OCI-M2 (cell line): ENCODE measurements around the gene SHISA4.
"Not testable (repeated sequence)": the region's sequence is repeated elsewhere in the genome, so short reads cannot be mapped to it uniquely, and the experiment has no call there.

Experiments
- DNase-seq: peaks from one replicate; lab custom pipeline; 2025; ENCODE audit not compliant: unreplicated experiment; lab: John Stamatoyannopoulos, UW

Gene SHISA4

DNA sequence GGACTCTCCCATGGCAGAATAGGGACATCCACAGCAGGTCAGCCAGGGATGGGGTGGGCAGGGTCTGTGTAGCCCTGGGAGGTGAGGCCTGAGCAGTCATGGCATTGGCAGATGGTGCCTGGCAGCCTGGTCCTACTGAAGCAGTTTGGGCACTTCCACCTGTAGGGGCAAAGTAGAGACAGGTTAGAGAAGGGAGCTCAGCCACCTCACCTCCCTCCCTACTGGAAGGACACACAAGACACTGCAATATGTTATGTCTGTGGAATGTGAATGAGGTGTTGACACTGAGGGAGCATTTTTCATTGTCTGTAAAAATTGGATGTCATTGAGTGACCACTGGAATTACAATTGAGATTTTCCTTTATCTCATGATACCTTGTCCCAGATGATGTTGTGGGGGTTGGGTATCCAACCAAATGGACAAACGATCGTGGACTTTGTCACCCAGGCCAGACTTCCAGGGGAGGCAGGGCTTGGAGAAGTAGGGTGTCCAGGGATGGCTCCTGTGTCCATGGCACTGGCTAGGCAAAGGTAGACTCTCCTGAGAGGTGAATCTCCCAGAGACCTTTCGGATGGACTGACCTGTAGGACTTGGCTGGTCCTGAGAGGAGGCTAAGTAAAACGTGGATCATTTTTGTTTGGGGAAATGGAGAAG lies 9.7 kb downstream of the SHISA4 start:
- DNase-seq, result no peak

DNA sequence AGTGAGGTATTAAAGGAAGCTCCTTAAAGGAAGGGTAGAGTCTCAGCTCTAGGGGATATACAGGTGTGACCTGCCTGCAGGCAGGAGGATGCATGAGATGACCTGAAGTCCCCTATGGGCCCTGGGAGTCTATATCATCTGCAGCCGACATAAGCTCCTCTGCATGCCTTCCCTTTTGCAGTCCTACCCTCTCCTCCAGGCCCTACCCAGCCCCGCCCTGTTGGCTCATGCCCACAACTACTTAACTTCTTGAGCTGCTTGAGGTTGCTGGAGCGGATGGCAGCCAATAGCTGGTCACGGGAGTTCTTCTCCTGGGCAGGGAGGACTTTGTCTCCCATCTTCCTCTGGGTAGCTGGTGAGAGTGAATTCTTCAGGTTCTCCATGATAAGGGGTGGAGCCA lies 10.3 kb downstream of the SHISA4 start:
- DNase-seq, result no peak

DNA sequence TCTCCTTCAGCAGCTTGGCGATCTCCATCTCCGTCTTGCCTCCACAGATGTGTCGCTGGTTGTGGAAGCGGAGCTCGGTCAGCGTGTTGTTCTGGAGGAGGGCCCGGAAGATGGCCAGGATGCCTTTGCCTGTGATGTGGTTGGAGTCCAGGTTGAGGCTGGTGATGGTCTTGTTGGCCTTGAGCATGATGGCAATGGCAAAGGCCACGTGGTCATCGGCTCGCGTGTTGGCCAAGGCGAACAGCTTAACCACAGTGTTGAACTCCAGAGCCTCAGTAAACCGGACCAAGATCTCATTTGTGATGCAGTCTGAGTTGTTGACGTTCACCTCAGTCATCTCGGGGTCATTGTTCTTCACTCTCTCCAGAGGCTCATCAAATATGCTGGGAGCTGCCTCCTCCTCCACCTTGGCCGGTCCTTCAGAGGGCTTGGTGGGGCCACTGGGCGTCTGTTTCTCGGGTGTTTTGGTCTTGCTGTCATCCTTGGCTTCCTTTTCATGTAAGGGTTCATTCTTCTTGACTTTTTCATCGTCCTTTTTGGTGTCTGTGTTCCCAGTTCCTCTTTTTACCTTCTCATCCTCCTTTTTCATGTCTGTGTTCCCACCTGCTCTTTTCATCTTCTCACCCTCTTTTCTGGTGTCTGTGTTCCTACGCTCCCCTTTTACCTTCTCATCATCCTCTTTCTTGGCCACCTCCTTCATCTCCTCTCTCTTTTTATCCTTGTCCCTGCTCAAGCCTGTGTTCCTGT lies 11.2 kb downstream of the SHISA4 start:
- DNase-seq, result no peak

DNA sequence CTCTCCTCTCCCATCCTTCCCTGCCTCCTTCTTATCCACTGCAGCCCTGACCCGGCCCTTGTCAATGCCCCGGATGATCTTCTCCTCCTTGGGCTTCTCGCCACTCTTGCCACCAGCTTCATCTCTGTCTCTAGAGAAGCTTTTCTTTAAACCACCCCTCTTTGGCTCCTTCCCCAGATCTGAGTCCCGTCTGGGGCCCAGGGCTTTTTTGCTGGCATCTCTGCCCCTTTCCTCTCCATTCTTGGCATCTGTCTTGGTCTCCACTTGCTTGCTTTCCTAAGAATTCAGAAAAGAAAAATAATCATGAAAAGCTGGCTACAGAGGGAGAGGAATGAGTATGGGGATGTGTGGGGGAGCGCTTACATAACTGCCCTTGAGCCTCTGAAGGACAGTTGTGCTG lies 11.8 kb downstream of the SHISA4 start:
- DNase-seq, result no peak

DNA sequence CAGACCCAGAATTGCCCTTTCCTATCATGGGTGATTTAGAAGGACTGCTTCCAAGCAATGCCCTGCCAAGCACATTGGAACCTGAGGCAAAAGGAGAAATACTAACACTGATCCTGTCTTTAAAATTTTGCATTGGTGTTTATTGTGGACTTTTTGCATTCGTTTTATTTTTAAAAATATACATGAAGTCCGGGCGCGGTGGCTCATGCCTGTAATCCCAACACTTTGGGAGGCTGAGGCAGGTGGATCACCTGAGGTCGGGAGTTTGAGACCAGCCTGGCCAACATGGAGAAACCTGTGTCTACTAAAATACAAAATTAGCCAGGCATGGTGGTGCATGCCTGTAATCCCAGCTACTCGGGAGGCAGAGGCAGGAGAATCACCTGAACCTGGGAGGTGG lies 12.3 kb downstream of the SHISA4 start:
- not testable (repeated sequence) for DNase-seq

DNA sequence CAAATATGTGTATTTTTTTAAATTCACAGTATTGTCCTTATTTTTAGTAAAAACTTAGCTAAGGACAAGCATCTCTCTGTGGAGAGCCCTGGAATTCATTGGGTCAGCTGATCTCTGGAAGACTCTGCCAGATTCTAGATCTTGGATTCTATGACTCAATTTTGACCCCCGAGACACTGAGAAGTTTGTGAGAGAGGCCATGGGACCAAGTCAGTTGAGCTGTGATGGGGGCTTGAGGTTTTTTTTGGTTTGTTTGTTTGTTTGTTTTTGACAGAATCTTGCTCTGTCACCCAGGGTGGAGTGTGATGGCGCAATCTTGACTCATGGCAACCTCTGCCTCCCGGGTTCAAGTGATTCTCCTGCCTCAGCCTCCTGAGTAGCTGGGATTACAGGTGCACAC lies 13.5 kb downstream of the SHISA4 start:
- no peak for DNase-seq

DNA sequence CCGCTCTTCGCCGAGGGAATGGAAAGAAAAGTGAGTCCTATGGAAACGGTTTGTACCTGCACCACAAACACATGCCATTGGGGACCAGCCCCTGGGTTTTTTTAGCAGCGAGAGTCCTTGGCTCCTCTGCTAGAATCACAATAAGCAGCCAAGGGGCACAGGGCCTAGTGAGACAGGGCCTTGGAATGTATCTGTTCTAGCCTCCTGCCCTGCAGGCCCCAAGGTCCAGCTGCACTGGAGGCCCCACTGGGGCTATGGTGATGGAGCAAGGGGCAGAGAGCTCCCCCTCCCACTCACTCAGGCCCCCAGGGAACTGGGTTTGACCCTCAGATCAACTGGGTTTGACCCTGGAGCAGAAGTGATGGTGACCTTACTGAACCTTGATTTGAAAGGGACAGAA lies 14.4 kb downstream of the SHISA4 start:
- no peak for DNase-seq

DNA sequence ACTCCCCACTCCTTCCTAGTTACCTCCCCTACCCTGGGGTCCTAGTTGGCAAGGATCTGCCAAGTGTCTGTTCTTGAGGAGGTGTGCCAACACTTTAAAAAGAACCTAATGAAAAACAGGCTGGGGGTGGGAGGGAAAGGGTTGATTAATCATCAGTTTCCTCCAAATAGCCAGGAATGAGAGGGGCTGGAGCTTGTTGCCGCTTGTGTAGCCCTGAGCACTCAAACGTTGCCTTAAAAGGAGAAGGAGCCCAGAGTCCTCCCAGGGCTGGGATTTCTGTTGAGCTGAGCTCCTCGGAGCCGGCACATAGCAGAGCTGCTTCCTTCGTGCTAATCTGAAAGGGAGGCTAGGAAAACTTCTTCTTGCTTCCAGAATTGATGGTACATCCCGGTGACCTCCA lies 15.9 kb downstream of the SHISA4 start:
- no peak for DNase-seq

DNA sequence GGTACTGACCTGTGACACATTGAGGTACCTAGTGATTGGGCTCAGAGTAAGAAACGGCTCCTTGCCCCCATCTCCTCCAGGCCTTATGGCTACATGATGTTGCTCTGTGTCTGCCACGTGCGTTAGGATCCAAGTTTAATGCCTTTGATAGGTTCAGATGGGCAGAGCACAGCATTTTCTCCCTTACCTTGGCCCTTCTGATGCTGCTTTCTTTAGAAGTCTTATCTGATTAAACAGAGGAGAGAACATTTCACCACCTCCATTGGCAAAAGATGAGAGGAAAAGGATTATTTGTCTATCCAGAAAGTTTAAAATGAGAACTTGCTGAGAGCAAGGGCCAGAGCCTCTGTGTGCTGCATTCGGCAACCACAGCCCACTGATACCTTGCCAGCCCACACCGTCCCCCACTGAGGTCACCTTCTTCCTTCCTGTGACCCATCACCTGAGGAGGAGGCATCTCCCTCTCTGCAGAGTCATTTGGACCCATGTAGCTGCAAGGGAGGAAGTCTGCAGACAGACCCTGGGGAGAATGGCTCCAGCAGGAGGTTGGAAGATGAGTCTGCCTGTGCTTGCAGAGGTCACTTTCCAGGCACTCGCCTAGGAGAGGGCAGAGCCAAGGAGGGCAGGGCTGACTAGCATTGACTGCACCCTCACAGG lies 16.7 kb downstream of the SHISA4 start:
- no peak for DNase-seq

DNA sequence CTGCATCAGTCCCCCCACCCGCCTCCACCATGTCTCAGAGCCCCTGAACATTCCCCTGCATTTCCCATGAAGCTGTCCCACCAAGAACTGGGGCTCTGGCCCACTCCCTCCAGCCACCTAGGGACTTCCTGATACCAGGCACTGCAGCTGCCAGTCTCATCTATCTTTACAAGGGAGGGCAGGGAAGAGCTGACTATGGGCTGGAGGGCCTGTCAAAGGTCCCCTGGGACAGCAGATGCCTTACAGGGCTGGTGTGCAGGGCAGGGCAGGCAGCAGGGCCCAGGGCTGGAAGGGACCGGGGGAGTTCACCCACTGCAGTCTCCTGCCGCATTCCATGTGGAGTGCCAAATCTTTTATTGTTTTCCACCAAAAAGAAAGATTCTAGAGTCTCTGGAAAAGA lies 17.6 kb downstream of the SHISA4 start:
- no peak for DNase-seq

DNA sequence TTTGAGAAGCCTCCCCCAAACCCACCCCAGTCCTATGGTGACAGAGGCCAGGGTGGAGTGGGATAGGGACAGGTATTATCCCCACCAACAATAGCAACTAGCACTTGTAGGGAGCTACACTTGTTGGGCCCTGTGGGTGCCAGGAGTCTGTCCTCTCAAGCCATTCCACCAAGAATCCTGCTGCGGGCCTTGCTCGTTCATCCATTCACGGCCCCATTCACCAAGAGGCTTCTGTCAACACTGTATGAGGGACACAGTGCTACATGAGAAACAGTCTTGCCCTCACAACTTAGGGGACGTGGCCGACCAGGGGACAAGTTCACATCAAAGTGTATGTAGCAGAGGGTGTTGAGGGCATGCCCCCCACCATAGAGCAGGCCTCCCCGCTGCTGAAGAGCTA lies 18.9 kb downstream of the SHISA4 start:
- DNase-seq, result no peak

DNA sequence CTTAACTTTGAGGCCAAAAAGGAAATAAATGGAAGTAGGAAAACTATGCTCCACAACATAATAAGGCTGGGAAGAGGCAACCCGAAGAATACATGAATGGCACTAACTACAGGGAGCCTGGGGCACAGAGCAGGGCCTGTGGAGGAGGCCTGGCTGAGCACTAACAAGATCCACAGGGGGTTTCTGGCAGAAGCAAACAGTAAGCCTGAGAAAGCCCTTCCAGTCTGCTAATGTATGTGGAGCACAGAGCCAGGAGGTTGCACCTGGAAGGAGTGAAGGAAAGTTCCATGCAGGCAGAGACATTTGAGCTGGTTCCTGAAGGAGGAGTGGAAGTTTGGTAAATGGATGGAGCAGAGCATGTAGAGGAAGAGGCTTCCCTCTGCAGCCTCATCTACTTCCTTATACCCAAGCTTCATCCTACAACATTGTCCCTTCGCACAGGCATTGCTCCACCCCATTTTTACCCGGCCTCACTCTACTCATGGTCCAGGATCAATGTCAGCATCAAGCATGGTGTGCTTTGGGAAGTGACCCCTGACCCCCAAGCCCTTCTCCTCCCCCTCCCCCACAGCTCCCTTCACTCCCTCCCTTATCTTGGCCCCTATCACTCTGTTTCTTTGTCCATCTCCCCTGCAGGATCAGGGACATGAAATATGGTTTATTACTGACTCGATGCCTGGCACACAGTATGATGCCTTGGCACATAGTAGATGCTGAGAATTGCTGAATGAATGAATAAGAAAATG lies 23.3 kb downstream of the SHISA4 start:
- DNase-seq, result no peak

DNA sequence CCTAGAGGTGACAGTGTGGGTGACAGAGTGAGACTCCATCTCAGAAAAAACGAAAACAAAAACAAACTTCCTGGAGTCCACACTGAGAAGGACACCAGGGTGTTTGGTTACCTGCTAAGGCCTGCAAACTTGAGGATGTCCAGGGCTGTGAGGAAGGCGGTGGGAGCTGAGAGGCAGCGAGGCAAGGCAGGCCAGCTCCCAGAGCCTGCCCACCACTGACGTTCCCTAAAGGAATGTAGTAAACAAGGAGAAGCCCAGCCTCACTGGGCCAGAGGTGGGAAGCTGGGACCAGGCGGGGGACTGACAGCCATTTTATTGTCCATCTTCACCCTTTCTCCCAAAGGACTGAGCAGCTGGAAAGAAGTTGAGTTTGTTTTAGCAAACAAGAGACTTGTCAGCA lies 24.1 kb downstream of the SHISA4 start:
- DNase-seq, result no peak

DNA sequence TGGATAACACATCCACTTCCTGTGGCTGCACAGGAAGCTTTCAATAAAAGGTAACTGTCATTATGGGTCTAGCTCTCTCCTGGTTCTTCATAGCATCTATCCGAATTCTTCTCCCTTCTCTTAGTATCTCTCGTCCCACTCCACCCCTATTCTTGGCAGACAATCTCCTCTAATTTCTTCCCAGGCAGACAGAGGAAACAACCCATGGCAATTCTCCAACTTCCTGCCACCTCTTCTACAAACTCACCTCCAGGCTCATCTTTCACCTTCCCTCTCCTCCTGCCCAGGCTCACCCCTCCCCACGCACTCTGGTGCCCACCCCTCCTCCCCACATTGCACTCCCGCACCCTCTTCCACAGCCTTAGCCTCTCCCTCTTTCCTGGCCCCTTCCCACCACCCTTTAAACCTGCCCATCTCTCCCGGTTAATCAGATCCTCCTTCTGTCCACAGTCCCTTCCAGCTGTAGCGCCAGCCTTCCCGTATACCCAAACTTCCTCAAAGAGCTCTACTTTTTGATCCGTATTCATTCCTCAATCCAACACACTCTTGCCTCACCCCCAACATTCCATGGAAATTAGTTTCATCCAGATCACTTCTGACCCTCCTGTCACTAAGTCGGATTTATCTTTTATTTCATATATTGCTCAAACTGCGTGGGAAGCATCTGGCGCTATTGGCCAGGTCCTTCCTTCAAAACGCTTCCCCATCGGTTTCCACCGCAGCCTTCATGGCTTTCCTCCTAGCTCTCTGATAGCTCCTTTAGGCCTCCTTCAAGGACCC lies 25.9 kb downstream of the SHISA4 start:
- no peak for DNase-seq

DNA sequence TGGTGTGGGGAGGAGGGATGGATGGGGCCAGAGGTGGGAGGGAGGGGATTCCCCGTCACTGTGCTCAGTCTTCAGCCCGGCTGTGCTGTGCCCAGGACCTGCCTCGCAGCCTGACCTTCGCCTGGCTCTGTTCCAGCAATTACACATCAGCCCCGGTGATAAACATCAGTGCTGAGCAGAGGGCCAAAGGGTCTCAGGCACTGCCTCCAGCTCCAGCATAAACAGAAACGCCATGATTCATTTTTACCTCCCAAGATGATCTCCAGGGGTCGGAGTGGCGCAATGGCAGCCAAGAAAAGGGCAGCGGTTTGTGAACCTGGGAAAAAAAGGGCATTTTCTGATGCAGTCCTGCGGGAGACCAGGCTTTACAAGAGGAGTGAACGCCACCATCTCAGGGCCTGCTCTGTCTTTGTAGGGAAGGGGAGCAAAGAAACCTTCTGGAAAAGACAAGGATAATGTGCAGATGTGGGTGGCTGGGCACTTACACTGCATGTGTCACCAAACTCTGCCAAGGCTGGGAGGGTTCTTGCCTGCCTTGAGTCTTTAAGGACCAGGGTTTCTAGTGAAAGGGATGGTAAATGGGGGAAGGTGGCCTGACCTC lies 28.1 kb downstream of the SHISA4 start:
- no peak for DNase-seq

DNA sequence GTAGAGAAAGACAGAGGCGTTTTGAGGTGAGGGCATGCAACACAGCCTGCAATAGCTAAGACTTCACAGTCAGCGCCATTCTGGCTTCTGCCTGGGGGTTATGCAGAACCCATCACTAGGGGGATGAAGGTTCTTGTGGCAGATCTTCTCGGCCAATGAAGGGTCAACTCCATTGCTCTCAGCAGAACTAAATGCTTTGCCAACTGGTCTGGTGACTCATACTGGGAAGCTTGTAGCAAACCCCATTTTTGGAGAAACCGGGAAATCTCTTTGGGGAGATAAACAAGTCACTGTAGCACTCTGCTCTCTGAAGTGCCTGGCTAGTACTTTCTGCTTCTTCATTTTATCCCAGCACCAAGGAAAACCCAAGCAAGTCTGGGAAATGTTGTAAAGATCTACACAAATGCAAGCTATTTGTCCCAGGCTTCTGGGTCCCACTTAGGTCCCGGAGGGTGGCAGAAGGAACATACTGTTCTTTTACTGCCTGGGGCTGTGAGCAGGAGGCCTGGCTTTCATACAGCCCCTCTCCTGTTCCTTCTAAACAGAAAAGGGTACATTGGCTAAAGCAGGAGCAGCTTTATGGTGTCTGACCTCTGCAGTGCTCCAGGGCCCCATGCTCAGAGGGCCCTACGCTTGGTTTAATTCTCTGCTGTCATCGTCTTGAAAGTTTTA lies 28.8 kb downstream of the SHISA4 start:
- DNase-seq, result no peak

DNA sequence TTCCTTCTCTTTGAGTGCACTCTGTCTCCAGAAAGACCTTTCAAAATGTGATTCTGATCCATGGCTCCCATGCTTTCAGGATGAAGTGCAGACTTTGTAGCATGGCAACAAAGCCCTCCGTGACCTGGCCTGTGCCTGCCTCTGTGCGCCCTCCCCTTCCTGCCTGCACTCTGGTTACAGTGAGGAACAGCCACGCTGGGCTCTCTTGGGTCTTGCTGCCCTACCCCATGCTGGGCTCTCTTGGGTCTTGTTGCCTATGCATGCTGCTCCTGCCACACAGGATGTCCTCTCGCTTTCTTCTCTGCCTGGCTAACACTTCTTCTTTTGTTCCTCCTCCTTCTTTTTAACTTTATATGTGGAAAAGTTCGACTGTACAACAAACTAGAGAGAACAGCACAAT lies 29.6 kb downstream of the SHISA4 start:
- no peak for DNase-seq

DNA sequence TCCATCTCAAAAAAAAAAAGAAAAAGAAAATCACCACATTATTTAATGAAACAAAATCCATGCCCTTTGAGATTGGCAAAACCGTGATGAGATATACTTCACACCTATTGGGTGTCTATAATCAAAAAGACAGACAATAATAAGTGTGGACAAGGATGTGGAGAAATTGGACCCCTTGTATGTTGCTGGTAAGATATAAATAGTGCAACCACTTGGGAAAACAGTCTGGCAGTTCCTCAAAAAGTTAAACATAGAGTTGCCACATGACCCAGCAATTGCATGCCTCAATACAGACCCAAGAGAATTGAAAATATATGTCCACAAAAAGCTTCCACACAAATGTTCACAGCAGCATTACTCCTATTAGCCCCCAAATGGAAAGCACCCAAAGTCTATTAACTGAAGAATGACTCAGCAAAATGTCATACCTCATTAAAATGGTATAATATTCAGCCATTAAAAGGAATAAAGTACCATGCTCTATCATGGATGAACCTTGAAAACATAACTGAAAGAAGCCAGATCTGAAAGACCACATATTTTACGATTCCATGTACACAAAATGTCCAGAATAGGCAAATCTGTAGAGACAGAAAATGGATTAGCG lies 33.4 kb downstream of the SHISA4 start:
- no peak for DNase-seq

DNA sequence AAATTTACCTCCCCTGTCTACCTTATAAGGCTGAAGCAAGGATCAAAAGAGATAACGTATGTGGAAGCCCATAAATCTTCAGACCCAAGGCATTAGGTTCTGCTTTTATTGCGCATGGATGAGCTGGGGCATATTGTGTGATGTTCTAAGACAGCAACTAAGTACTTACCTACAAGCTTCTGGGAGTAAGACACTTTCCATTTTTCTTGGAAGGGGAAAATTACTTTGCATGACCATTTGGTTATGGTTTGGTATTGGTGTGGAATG lies 36.5 kb downstream of the SHISA4 start:
- DNase-seq, result no peak
